ENCODE results near the gene PRL. TPM values are rescaled to one million over a fixed set of nuclear protein-coding genes. Genes with fewer than 3 reads are reported as not detected.

PRL gene
- total RNA-seq, 3 donors from 2014 or later, result 0.29 TPM; not detected in 2

GRCh38 chr6:22313796-22314195 is 17.0 kb upstream of the PRL start:
- Histone ChIP-seq H3K4me1 (no peaks in the 10 kb centered on the region), H3K27me3 (no peaks in the 10 kb centered on the region), H3K9me3 (peaks cover 9 to 15% of the 10 kb centered on the region in 2 donors), H3K4me3 (no peak overlapping the region), H3K36me3 (no peaks in the 10 kb centered on the region), H3K27ac (no peak overlapping the region)
- intact Hi-C loops (cut with DNase I; ENCODE audit: low total_unique reads), result loop anchor here (5.0 kb wide), 1 partner anchor 1379 kb away; no protein-coding TSS in a partner anchor
- no peak for DNase-seq (ENCODE audit: low spot score in 2 of 2)
- TF ChIP-seq POLR2AphosphoS5 (IDR thresholded peaks at IDR 0.05) (no peak), POLR2A (IDR thresholded peaks at IDR 0.05) (no peak)
- TF ChIP-seq, protein P1, sequence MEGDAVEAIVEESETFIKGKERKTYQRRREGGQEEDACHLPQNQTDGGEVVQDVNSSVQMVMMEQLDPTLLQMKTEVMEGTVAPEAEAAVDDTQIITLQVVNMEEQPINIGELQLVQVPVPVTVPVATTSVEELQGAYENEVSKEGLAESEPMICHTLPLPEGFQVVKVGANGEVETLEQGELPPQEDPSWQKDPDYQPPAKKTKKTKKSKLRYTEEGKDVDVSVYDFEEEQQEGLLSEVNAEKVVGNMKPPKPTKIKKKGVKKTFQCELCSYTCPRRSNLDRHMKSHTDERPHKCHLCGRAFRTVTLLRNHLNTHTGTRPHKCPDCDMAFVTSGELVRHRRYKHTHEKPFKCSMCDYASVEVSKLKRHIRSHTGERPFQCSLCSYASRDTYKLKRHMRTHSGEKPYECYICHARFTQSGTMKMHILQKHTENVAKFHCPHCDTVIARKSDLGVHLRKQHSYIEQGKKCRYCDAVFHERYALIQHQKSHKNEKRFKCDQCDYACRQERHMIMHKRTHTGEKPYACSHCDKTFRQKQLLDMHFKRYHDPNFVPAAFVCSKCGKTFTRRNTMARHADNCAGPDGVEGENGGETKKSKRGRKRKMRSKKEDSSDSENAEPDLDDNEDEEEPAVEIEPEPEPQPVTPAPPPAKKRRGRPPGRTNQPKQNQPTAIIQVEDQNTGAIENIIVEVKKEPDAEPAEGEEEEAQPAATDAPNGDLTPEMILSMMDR (IDR thresholded peaks at IDR 0.05), result no peak

DNA sequence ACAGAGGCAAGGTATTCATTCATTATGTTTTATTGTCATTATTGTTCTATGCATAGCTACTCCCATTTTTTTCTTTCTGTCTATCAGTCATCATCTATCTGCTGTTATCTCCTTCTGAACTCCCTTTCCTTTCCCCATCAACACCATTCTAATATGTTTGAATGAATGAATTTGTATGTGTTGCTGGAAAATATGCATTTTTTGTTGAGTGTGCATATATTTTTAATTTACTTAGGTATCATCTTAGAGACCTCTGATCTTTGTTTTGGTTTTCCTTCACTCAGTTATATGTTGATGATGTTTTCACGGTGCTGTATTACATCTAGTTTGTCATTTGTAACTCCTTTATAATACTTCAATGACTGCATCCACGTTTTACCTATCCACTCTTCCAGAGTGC is 12.1 kb upstream of the PRL start:
- TF ChIP-seq, protein P1 (IDR thresholded peaks at IDR 0.05), result no peak
- TF ChIP-seq POLR2A (IDR thresholded peaks at IDR 0.05), result no peak
- TF ChIP-seq POLR2AphosphoS5 (IDR thresholded peaks at IDR 0.05), result no peak
- Histone ChIP-seq H3K4me3 (no peak overlapping the region), H3K27me3 (no peaks in the 10 kb centered on the region), H3K9me3 (peaks cover 7 to 13% of the 10 kb centered on the region in 2 donors), H3K36me3 (no peaks in the 10 kb centered on the region), H3K27ac (no peak overlapping the region), H3K4me1 (no peaks in the 10 kb centered on the region)
- intact Hi-C loops (cut with DNase I; ENCODE audit: low total_unique reads), result no loop called here
- no peak for DNase-seq (ENCODE audit: low spot score in 2 of 2)

DNA sequence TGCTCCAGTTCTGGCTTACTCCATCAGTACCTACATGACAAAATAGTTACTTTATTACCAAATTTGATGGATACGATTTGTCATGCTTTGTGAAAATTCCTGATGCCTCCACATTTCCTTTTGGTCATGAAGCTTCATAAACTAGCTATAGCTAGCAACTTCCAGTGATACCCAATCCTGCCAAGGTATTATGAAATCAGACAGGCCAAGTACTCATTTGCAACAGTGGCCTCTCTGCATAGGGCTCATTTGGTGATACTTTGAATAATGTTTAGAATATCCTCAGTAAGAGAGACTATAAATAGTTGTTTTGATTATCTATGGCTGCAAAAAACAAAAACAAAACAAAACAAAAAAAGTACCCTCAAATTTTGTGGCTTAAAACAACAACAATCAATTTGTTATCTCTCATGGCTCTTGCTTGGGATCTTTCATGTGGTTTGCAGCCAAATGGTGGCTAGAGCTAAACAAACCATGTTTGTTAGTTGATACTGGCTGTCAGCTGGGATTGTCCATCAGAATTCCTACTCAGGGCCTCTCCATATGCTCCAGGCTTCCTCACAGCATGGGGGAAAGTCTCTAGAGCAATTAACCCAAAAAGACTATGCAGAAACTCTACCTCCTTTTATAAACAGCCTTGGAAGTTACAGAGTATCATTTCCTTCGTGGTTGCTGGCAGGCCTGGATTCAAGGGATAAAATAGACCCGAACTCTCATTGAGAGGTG is 10.1 kb upstream of the PRL start:
- TF ChIP-seq, protein P1 (IDR thresholded peaks at IDR 0.05), result no peak
- TF ChIP-seq POLR2AphosphoS5 (IDR thresholded peaks at IDR 0.05) (no peak), POLR2A (IDR thresholded peaks at IDR 0.05) (no peak)
- H3K4me1 ChIP-seq, result no peaks in the 10 kb centered on the region
- no peak overlapping the region for H3K27ac ChIP-seq
- H3K36me3 ChIP-seq, result no peaks in the 10 kb centered on the region
- no peak overlapping the region for H3K4me3 ChIP-seq
- no peak for DNase-seq (ENCODE audit: low spot score in 2 of 2)
- peaks cover 0 to 4% of the 10 kb centered on the region in 2 donors for H3K9me3 ChIP-seq
- intact Hi-C loops (cut with DNase I; ENCODE audit: low total_unique reads), result no loop called here
- H3K27me3 ChIP-seq, result no peaks in the 10 kb centered on the region

- TF ChIP-seq POLR2AphosphoS5 (IDR thresholded peaks at IDR 0.05) (no peak), POLR2A (IDR thresholded peaks at IDR 0.05) (no peak)
- TF ChIP-seq, protein P1 (IDR thresholded peaks at IDR 0.05), result no peak
- intact Hi-C loops (cut with DNase I; ENCODE audit: low total_unique reads), result no loop called here
- DNase-seq (ENCODE audit: low spot score in 2 of 2), result no peak
- Histone ChIP-seq H3K27ac (no peak overlapping the region), H3K27me3 (no peaks in the 10 kb centered on the region), H3K9me3 (no peaks in the 10 kb centered on the region), H3K4me1 (no peaks in the 10 kb centered on the region), H3K36me3 (no peaks in the 10 kb centered on the region), H3K4me3 (no peak overlapping the region)
Measured at GRCh38 chr6:22302838-22303237, 6.0 kb upstream of the PRL start.

GRCh38 chr6:22300273-22300998 is 3.6 kb upstream of the PRL start:
- intact Hi-C loops (cut with DNase I; ENCODE audit: low total_unique reads), result no loop called here
- TF ChIP-seq POLR2A (IDR thresholded peaks at IDR 0.05) (no peak), POLR2AphosphoS5 (IDR thresholded peaks at IDR 0.05) (no peak)
- TF ChIP-seq, protein P1 (IDR thresholded peaks at IDR 0.05), result no peak
- H3K4me3 ChIP-seq, result no peak overlapping the region

More at GRCh38 chr6:22300273-22300998, 3.6 kb upstream of the PRL start:
- no peak overlapping the region for H3K27ac ChIP-seq
- no peaks in the 10 kb centered on the region for H3K36me3 ChIP-seq
- H3K27me3 ChIP-seq, result no peaks in the 10 kb centered on the region
- H3K9me3 ChIP-seq, result no peaks in the 10 kb centered on the region
- H3K4me1 ChIP-seq, result no peaks in the 10 kb centered on the region
- DNase-seq (ENCODE audit: low spot score in 2 of 2), result no peak
